Suppressor macrophage treated with lipopolysaccharide for 4 hours (primary cell): Measurements from ENCODE around the gene HDAC1.
"Not testable (repeated sequence)": the region's sequence is repeated elsewhere in the genome, so short reads cannot be mapped to it uniquely, and the experiment has no call there.

Experiments used
- DNase-seq: peaks from one replicate; pipeline ENCODE4 v3.0.0-alpha.2; 2020

Gene HDAC1

GRCh38 chr1:32351399-32352238 is 59.7 kb downstream of the HDAC1 start:
- peak; percentile 81 for DNase-seq

DNA sequence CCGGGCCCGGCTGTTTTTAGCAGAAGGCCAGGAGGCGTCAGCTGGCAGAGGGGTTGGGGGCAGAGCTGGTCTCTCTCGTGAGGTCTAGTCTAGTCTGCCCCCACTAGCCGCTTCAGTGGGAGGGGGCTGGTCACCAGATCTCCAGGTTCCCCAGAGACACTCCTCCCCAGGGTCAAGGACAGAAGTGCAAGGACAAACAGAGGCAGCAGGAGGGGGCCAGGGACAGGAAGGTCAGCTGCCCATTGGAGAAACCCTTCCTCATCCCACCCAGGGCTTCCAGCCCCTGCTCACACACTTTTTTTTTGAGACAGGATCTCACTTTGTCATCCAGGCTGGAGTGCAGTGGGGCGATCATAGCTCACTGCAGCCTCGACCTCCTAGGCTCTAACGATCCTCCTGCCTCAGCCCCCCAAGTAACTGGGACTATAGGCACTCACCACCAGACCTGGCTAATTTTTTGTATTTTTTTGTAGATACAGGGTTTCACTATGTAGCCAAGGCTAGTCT is 60.4 kb downstream of the HDAC1 start:
- no peak for DNase-seq

DNA sequence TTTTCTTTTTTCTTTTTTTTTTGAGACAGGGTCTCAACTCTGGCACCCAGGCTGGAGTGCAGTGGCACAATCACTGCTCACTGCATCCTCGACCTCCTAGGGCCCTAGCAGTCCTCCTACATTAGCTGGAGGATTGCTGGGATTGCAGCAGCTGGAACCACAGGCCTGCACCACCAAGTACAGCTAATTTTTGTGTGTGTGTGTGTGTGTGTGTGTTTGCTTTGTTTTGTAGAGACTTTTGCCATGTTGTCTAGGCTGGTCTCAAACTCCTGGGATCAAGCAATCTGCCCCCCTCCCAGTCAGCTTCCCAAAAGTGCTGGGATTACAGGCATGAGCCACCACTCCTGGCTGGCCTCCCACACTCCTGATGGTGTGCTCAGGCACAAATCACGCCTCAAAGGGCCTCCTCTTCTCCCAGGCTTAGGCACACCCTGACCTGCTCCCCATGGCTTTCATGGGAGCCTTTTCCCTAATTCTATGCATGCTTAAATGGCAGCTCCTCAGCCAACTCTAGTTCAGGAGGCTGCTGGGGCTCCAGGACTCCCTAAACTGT is 61.0 kb downstream of the HDAC1 start:
- no peak for DNase-seq

GRCh38 chr1:32353431-32353830 is 61.5 kb downstream of the HDAC1 start:
- DNase-seq: no peak

DNA sequence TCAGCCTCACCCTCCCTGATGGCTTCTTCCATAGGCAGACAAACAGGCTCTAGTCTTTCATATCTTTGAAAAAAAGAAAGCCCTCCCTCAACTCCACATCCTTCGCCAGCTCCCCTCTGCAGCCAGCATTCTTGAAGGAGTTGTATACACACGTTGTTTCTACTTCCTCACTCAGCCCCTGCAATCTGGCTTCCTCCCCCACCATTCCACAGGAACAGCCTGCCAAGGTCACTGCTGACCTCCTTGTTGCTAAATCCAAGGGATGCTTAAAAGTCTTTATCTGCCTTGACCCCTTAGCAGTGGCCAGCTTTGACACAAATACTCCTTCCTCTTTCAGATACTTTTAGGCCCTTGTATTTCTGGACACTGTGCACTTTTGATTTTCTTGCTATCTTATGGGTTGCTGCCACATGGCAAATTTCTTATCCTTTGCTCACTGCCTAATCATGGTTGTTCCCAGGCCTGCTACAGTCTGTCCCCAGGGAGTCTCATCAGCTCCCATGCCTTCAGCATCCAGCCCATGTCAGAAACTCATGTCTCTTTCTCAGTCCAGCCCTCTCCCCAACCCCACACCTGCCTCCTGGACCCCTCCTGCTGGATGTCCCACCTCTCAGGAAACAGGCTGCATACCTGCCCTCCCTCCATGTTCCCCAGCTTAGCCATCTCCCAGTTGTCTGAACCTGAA is 62.1 kb downstream of the HDAC1 start:
- no peak for DNase-seq

- not testable (repeated sequence) for DNase-seq
Observed at GRCh38 chr1:32355778-32356177, 63.9 kb downstream of the HDAC1 start.

DNA sequence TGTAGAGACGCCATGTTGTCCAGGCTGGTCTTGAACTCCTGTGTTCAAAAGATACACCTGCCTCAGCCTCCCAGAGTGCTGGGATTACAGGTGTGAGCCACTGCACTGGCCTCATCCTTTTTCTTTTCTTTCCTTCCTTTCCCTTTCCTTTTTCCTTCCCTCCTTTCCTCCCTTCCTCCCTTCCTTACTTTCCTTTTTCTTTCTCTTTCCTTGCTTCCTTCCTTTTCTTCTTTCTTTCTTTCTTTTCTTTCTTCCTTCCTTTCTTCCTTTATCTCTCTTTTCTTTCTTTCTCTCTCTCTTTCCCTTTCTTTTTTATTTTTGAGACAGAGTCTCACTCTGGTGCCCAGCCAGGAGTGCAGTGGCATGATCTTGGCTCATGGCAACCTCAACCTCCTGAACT is 64.6 kb downstream of the HDAC1 start:
- no peak for DNase-seq

DNA sequence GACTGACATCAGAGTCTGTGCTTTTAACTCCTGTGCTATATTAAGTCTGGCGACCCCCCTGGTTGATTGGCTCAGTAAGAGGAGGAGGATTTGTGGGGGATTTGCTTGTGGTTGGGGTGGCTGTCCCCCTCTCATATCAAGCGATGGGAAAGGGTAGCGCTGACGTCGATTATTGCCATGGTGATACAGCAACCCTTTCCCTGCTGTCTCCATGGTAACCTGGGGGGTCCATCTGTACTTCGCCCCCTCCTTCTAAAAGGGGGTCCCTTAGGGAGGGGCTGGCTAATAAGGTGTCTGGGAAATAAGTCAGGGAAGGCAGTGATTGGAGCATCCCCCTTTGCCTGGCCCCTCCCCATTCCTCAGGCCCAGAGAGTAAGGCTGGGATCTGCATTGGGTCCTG is 65.7 kb downstream of the HDAC1 start:
- DNase-seq: no peak

- DNase-seq: no peak
Observed at GRCh38 chr1:32358435-32358834, 66.6 kb downstream of the HDAC1 start.

DNA sequence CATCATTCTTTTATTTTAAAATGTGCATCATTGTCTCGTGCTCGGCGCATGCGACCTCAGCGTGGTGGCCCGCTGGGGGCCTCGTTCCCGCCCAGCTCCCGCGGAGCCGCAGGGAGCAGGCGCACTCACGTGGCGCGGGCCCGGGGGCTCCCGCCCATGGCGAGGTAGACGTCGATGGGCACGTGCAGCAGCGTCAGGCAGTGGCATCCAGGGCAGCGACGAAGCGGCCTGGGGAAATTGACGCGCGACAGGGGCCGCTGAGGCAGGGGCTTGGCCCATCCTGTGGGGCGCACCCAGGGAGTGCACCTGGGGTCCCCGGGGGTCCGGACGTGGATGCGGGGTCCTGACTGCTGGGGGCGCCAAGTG is 69.4 kb downstream of the HDAC1 start:
- DNase-seq: no peak

DNA sequence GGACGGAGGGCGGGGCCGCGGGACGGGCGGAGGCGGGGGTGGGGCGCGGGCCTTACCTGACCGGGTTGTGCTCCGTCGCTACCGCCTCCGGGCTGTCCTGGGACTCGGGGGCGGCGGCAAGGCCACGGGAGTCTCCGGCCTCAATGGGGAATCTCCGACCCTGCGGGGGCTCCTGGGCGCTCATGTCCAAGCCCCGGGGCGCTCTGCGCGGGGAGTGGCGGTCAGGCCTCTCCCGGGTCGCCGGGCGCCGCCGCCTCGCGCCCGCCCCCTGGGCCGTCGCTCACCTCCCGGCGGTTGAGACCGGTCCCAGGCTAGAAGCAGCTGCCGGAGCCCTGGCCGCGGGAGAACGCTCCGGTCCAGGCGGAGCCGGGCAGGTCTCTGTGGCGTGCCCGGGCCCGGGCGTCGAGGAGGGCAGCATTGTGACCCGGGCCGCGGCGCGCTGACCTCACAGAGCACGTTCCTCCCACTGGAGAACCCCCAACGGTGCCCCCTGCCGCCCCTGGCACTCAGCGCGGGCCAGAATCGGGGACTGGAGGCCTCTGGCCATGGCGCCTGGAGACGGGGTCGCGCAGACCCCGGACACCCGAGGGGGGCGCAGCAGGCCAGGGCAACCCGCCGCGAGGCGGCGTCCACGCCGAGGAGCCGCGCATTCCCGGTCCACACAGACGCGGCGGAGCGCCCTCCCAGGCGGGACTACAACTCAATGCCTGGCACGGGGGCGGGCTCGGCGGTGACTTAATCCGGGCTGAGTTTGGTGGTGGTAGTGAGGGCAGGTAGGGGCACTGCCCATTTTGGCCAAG is 70.0 kb downstream of the HDAC1 start:
- peak; percentile 34 for DNase-seq

- no peak for DNase-seq
Observed at GRCh38 chr1:32362474-32363313, 70.8 kb downstream of the HDAC1 start, which contains the start of the genes FAM229A and TSSK3. TSS of gene FAM229A (minus strand) at chr1:32362485. CDS start at chr1:32362091, 394 bp downstream. TSS of gene TSSK3 (plus strand) at chr1:32362539. CDS start at chr1:32362702, 163 bp downstream.

- DNase-seq: no peak
Observed at GRCh38 chr1:32363713-32364112, 71.8 kb downstream of the HDAC1 start.

GRCh38 chr1:32364836-32365235 is 73.0 kb downstream of the HDAC1 start:
- DNase-seq: no peak

DNA sequence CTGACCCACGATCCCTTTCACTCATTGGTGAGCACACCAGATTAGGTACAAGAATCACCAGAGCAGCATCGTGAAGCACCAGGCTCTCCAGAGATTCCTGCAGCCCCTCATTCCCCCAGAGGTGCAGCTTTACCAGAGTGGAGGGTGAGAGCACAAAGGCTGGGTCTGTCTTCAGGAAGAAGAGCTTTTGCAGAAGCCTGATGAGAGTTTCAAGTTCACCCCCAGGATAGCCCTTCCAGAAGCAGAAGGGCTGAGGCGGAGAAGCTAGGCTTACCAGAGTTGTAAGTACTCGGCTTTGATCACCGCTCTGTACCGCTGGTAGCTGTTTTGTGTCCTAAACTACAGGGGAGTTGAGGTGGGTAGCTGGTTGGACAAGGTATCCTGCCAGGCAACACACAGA is 73.6 kb downstream of the HDAC1 start:
- DNase-seq: no peak

GRCh38 chr1:32367912-32368635 is 76.2 kb downstream of the HDAC1 start:
- no peak for DNase-seq

DNA sequence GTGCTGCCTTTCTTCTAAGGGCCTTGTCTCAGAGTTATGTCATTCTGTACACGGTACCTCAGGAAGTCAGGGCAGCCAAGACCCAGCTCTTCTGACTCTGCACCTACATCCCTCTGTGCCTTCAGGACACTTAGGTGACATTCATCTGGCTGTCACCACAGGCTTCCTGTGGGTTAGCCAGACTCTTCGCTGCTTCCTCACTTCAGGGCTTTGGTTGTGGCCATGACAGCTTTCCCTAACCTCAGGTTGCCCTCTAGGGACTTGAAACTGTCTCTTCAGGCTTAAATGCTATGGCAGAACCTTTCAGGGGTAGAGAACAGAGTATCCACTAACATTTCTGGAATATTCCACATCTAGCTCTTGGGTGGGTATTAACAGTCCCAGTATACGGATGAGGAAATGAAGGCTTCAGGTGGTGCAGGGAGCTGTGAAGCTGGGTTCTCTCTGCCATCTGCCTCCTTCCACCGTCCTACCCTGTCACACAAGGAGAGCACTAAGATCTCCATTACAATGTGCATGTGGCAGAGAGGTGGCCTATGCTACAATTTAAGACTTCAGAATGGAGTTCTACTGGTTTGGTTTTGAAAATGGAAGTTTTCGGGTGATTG is 80.4 kb downstream of the HDAC1 start:
- DNase-seq: peak; percentile 37

DNA sequence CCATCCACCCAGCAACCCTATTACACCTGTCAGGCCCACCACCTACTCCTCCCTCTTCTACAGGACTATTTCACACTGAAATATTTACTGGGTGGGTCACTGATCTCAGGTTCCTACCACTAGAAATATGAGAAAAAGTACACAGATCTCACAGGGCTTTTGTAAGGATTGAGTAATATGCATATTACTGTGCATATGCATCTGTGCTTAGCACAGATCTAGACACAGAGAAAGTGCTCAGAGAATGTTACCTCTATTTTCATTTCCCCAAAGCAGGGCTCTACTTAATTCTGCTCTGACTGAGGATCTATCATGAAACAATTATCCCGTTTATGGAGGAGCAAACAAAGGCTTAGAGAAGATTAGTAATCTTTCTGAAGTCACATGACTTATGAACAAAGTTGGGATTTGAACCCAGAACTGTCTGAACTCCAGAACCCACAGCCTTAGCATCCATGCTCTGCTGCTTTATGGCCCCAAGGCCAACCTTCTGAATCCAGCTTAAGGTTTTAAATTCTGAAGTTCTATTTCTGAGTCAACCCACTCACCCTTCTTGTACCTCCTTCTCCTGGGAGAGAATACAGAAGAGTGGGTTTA is 82.2 kb downstream of the HDAC1 start:
- DNase-seq: no peak

GRCh38 chr1:32376199-32376598 is 84.3 kb downstream of the HDAC1 start:
- no peak for DNase-seq

- DNase-seq: no peak
Observed at GRCh38 chr1:32377541-32378220, 85.8 kb downstream of the HDAC1 start.
